ENCODE measurements around the gene ZNF549. TPM values are rescaled to one million over a fixed set of nuclear protein-coding genes. Genes with fewer than 3 reads are reported as not detected.
"Not testable (repeated sequence)": the region's sequence is repeated elsewhere in the genome, so short reads cannot be mapped to it uniquely, and the experiment has no call there.

The ZNF549 gene
- total and polyA plus RNA-seq, 2 of the 13 experiments (the other 11 are each of a cell fraction or from before 2014, with no cell fraction given) = 2.8 to 6.4 TPM

DNA sequence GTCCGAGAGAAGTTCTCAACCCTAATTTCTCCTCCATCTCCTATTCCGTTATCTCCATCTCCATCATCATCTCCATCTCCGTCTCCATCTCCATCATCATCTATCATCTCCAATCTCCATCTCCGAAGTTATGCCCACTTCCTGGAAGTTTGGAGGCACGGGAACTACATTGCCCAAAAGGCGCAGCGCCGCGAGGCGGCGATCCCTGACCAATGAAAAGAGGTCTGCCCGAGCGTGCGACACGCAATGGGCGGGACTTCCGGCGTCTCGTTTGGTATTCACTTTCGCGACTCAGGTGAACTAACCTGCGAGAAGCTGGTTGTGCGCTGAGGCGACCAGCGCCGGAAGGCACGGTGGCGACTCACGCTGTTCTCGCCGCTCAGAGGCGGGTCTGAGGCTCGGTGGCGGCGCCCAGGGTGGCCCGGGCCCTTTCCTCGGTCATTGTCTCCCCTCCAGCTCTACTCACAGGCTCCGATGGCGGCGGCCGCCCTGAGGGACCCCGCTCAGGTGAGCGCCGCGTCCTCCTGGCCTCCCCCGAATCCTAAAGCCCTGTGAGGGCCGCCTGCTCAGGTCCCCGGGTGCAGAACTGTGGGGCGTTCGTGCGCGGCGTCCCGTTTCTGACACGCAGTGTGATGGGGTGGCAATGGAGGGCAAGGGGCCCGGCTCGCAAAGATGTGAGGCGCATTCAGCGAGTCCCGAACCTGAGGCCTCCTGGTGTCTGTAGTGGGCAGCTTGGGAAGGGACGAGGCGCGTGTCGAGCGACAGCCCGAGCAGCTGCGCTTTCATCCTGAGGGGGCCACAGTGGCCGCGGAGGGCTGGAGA, 39.5 kb upstream of the ZNF549 start, which contains the start of gene ZNF419 (continued):
- TF ChIP-seq KLF16 (CRISPR knock-in tag; IDR thresholded peaks at IDR 0.05) (peak in 1 of 2 experiments; percentile 22; a peak in 1 of 4 replicates), ZFY (CRISPR knock-in tag; IDR thresholded peaks at IDR 0.05) (peak; percentile 73), ZNF687 (CRISPR knock-in tag; IDR thresholded peaks at IDR 0.05) (peak; percentile 66), POLR2A (IDR thresholded peaks at IDR 0.05; ENCODE audit: insufficient read depth in 1 of 2, low read depth in 2 of 2, low read length in 2 of 2) (peak; percentile 77 to 81), ZNF768 (CRISPR knock-in tag; IDR thresholded peaks at IDR 0.05) (peak; percentile 61; the same call in 1 of the 2 replicates), TAF1 (CRISPR knock-in tag; IDR thresholded peaks at IDR 0.05) (peak; percentile 71; the same call in 1 of the 2 replicates)
- TF ChIP-seq, protein P1, sequence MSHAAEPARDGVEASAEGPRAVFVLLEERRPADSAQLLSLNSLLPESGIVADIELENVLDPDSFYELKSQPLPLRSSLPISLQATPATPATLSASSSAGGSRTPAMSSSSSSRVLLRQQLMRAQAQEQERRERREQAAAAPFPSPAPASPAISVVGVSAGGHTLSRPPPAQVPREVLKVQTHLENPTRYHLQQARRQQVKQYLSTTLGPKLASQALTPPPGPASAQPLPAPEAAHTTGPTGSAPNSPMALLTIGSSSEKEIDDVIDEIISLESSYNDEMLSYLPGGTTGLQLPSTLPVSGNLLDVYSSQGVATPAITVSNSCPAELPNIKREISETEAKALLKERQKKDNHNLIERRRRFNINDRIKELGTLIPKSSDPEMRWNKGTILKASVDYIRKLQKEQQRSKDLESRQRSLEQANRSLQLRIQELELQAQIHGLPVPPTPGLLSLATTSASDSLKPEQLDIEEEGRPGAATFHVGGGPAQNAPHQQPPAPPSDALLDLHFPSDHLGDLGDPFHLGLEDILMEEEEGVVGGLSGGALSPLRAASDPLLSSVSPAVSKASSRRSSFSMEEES (CRISPR knock-in tag; IDR thresholded peaks at IDR 0.05) = peak; percentile 59; the same call in 1 of the 2 replicates

DNA sequence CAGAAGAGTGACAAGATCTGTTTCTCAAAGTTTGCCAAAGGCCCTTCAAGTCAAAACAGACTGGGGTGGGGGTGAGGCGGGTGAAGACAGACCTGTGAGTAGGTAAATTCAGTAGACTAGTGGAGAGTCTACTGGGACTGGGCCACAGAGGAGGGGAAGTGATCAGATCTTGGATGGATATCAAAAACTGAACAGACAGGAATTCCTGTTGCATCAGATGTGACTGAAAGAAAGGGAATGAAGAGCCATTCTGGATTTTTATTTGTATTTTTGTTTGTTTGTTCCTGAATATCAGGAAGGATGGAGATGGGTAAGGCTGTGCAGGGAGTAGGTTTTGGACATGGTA, 38.9 kb upstream of the ZNF549 start:
- H3K9me3 ChIP-seq (ENCODE audit: low read length); FAIRE-seq; H2AFZ ChIP-seq (ENCODE audit: low read length); in situ Hi-C loops (cut with HindIII; ENCODE audit: extremely low pct_ligation_motif_present, low pct_unique_long_range_greater_than_20kb); H3K27ac ChIP-seq (ENCODE audit: extremely low read length, insufficient read depth, low read length); H4K20me1 ChIP-seq (ENCODE audit: insufficient read depth, low read length); H3K27me3 ChIP-seq (ENCODE audit: control insufficient read depth in 1 of 2, insufficient read depth in 2 of 2, low read length in 2 of 2); intact Hi-C loops (cut with micrococcal nuclease; ENCODE audit: unreplicated experiment); CTCF ChIA-PET (ENCODE audit: low intra/inter-chr PET ratio, low total read pairs); H3K4me1 ChIP-seq (ENCODE audit: insufficient read depth, low read length); DNase-seq (ENCODE audit: low spot score); H3K79me2 ChIP-seq (ENCODE audit: insufficient read depth, low read length): not testable (repeated sequence)
- WGBS (ENCODE audit: low lambda C conversion rate) = no CpG with 5 or more reads among the region's 1 CpG
- POLR2A ChIA-PET = interaction anchor here (1.1 kb wide), 1 partner anchor 11 kb away, joined by 9 read pairs; the partner anchor contains the start of gene ZNF773
- ATAC-seq = peak; percentile 35; the same call in 2 of the 3 replicates
- peaks cover 5 to 26% of the 10 kb centered on the region in 2 experiments; a peak in 4 of 5 replicates for H3K36me3 ChIP-seq (replicated peaks in 1 of 2; ENCODE audit: control insufficient read depth in 1 of 2, insufficient read depth in 2 of 2, low read length in 2 of 2)
- BruUV-seq (replicated peaks) = TSS peak; percentile 58
- peak overlapping the region; percentile 59 for H3K9ac ChIP-seq (ENCODE audit: insufficient read depth, low read depth, low read length)
- H3K4me3 ChIP-seq (replicated peaks in 1 of 3; ENCODE audit: insufficient read depth in 1 of 3, low read depth in 2 of 3, low read length in 3 of 3) = peak overlapping the region; percentile 39 to 61 (median 50); a peak in 5 of 6 replicates
- peak overlapping the region; percentile 82 for H3K4me2 ChIP-seq (ENCODE audit: low read depth, low read length)

Measured in HepG2 (cell line).